GM21515 (cell line): ENCODE measurements around the gene KCNG4.

ENCODE experiments used
- ATAC-seq: cut with Tn5 transposase; IDR thresholded peaks from one replicate; pipeline ENCODE4 v1.9.1; 2021; ENCODE audit not compliant: unreplicated experiment

Gene KCNG4, protein sequence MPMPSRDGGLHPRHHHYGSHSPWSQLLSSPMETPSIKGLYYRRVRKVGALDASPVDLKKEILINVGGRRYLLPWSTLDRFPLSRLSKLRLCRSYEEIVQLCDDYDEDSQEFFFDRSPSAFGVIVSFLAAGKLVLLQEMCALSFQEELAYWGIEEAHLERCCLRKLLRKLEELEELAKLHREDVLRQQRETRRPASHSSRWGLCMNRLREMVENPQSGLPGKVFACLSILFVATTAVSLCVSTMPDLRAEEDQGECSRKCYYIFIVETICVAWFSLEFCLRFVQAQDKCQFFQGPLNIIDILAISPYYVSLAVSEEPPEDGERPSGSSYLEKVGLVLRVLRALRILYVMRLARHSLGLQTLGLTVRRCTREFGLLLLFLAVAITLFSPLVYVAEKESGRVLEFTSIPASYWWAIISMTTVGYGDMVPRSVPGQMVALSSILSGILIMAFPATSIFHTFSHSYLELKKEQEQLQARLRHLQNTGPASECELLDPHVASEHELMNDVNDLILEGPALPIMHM

GRCh38 chr16:84239909-84240308, at the start of gene KCNG4:
KCNG4 (minus strand) TSS chr16:84240012; CDS start chr16:84237485, 2,527 bp downstream.
- no peak for ATAC-seq

GRCh38 chr16:84288902-84289301, 49.1 kb upstream of the KCNG4 start:
- no peak for ATAC-seq

DNA sequence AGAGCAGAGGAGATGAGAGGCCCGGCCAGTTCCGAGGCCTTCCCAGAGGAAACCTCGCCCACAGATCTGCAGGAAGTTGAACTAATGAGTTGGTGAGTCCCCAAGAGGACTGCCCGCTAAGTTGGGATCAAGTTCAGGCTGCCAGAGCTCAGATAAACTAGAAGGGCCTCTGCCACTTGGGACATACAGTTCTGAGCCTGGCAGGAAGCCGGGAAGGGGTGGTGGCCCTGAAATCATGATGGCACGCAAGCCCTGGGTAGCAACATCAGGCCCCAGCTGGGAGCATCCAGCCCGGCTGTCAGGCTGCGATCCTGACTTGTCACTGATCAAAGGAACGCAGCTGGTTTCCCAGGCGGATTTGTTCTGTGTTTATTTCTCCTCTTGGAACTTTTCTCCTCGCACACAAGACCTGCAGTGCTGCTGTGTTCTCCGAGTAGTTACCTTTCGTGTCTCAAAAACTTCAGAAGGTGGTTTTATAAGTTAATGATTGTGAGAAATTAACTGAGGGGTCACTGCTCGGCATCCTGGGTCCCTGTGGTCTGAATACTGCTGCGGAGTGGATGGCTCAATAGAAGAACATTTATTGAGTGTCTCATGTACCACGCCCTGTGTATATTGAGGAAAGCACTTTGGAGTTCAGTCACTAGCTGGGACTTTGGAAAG, 46.9 kb upstream of the KCNG4 start:
- no peak for ATAC-seq

- no peak for ATAC-seq
Observed at GRCh38 chr16:84284154-84284722, 44.4 kb upstream of the KCNG4 start.

DNA sequence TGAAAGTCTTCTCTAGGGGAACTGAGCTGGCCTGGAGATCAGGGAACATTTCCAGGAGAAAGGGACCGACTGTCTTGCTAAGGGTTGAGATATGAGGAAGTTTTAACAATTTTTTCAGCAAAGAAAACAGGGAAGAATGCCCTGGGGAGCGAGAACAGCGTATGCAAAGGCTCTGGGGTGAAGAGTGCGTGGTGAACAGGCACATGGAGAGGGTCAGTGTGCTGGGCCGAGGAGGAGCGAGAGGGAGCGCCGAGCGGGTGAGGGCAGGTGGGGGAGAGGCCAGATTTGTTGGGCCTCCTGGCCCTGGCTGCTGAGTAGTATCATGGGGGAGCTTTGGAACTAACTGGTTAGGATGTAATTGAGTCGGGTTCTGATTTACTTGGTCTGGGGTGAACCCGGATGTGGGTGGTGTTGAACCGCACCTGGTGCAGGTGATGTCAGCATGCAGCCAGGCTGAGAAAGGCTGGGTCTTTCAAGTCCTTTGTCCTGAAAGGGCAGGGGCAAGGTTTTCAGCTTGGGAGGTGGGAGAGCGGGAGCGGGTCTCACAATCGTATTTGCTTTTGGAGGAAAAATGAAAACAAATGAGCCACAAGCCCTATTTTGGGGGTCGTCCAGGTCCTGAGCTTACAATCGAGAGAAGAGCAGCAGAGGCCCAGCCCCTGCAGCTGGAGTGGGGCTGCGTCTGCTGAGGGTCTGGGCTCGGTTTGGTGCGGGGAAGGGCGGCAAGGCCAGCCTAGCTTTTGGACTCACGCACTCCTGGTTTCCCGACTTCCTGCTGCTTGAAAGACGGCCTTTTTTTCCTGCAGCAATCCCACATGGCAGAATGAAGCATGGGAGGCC, 43.7 kb upstream of the KCNG4 start:
- ATAC-seq = no peak

GRCh38 chr16:84282533-84282932, 42.7 kb upstream of the KCNG4 start:
- no peak for ATAC-seq

DNA sequence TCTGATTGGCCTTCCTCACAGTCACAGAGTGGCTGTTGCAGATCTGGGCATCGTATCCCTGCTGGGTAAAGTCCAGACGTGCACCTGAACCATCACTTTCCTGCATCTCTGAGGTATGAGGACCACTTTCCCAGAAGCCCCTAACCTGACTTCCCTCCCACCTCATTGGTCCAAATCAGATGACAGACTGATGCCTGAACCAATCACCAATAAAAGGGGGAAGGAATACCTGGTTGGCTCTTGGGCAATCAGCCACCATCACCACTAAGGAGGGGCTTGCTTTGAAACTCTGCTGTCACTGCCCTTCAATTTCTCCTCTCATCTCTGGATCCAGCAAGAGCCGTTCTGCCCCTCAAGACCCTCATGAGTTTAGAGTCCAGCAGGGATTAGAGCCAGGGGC, 41.3 kb upstream of the KCNG4 start:
- no peak for ATAC-seq

- ATAC-seq = no peak
Observed at GRCh38 chr16:84279881-84280280, 40.1 kb upstream of the KCNG4 start.

GRCh38 chr16:84278968-84279367, 39.2 kb upstream of the KCNG4 start:
- no peak for ATAC-seq

DNA sequence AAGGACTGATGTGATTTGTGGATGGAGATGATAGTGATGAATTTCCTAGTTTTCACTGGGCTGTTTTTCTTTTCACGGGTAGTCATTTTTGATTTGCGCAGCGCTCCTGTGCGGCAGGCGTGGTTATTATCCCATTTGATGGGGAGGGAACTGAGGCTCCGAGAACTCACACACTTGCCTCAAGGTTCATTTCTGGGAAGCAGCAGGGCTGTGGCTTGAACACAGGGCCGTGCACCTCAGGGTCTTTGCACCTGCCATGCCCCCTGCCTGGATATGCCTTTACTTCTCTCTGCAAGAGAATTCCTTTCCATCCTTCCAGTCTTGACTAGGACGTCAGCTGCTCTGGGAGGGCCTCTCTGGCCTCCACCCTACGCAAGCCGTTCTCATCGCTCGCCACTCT, 38.5 kb upstream of the KCNG4 start:
- ATAC-seq = no peak

DNA sequence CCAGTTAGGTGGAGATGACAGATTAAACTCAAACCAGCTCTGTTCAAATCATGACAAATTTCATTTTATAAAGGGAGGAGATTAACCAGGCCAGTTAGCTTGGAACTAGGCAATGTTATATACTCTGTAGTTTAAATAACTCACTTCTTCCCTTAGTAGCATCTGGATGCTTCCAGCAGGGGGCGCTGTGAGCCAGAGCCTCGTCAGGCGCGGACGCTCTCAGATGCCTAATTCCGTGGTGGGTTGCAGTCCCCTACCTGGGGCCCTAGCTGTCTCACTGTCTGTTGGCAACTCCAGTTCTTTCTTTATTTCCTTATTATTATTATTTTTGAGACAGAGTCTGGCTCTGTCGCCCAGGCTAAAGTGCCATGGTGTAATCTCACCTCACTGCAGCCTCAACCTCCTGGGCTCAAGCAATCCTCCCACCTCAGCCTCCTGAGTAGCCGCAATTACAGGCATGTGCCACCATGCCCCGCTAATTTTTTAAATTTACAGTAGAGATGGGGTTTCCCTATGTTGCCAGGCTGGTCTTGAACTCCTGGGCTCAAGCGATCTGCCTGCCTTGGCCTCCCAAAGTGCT, 37.5 kb upstream of the KCNG4 start:
- ATAC-seq = no peak

GRCh38 chr16:84275585-84276151, 35.9 kb upstream of the KCNG4 start:
- ATAC-seq = no peak

DNA sequence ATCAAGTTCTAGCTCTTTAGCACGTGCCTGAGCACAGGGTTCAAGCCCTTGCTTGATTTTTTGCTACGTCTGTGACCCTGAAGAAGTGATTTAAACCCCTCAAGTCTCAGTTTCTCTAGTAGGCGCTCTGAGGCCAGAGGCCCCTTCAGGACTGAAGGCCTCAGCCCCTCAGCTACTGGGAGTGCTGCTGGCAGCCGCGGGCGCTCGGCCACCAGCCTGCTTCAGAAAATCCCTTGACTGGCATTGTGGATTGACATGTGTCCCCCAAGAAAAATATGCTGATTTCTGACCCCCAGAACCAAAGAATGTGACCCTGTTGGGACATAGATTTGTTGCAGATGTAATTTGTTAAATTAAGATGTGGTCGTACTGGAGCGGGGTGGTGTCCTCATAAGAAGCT, 34.7 kb upstream of the KCNG4 start:
- no peak for ATAC-seq

- no peak for ATAC-seq
Observed at GRCh38 chr16:84272740-84273320, 33.0 kb upstream of the KCNG4 start.

- no peak for ATAC-seq
Observed at GRCh38 chr16:84271866-84272265, 32.1 kb upstream of the KCNG4 start.

- ATAC-seq = no peak
Observed at GRCh38 chr16:84271037-84271436, 31.2 kb upstream of the KCNG4 start.

- no peak for ATAC-seq
Observed at GRCh38 chr16:84270531-84270930, 30.7 kb upstream of the KCNG4 start.

GRCh38 chr16:84270071-84270470, 30.3 kb upstream of the KCNG4 start:
- no peak for ATAC-seq

DNA sequence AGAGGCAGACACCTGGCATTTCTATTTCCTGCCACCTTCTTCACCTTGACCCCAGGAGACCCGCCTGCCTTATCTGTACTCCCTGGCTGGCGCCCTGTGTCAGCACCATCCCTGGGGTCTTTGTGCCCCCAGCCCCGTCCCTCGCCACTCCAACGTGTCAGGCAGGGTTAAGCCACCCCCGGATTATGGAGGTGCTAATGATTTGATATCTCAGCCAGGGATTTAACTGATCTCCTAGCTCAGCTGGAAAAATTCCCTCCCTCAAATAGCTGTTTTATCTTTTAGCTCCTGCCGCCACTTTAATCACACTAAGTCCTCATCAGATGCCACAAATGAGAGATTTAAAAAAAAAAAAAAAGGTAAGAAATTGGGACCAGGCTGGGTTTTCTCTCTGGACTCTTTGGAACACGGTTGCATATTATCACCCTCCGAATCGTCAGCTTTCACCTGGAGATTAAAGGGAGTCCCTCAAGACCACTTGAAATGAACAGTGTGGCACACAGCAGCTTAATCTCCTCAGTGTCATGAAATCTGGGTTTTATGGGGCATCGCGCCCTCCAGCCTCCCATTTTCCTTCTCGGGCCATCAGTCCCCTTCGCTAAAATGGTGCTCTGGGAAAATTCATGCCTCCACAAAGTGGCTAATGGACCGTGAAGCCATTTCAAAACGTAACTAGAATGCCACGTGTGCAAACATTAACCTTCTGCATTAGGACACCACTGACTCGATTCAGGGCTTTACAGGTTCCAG, 28.7 kb upstream of the KCNG4 start:
- ATAC-seq = no peak
